ENCODE measurements around the gene SDK2. TPM values are rescaled to one million over a fixed set of nuclear protein-coding genes. Genes with fewer than 3 reads are reported as not detected.

Gene SDK2
- total and polyA plus RNA-seq, 8 donors: 0.04 to 0.31 (median 0.17) TPM

GRCh38 chr17:73645050-73645871 is 1.0 kb upstream of the SDK2 start:
- intact Hi-C loops (cut with DNase I): no loop called here
- FAIRE-seq (no peak), DNase-seq (peak in 2 of 6 donors; percentile 17 to 71), ATAC-seq (peak in 3 of 4 donors; percentile 66 to 75 (median 72))
- Histone ChIP-seq H3K27ac (no peak overlapping the region), H3K4me3 (peak overlapping the region in 3 of 4 donors; percentile 10 to 45 (median 26)), H3K4me1 (peaks cover 0 to 10% (median 7%) of the 10 kb centered on the region in 3 donors), H3K9me3 (no peaks in the 10 kb centered on the region), H3K27me3 (peaks cover 0 to 10% (median 2%) of the 10 kb centered on the region in 4 donors), H3K36me3 (no peaks in the 10 kb centered on the region)
- TF ChIP-seq CTCF (IDR thresholded peaks at IDR 0.05): no peak
- 3% methylated on average over 67 to 90 of the region's 90 CpGs for WGBS, 2 donors

- ATAC-seq: no peak
- Histone ChIP-seq H3K9me3 (no peaks in the 10 kb centered on the region), H3K27me3 (peaks cover 0 to 10% (median 2%) of the 10 kb centered on the region in 4 donors), H3K4me1 (peaks cover 0 to 10% (median 7%) of the 10 kb centered on the region in 3 donors), H3K4me3 (peak overlapping the region in 1 of 4 donors; percentile 45), H3K27ac (no peak overlapping the region), H3K36me3 (no peaks in the 10 kb centered on the region)
- no peak for DNase-seq
- TF ChIP-seq CTCF (IDR thresholded peaks at IDR 0.05): no peak
- intact Hi-C loops (cut with DNase I): no loop called here
- WGBS, 2 donors: 1% methylated on average over 12 to 13 of the region's 13 CpGs
- FAIRE-seq: no peak
These were observed 447 bp downstream of the SDK2 start for GRCh38 chr17:73643852-73644144.

- no peak for FAIRE-seq
- H3K4me3 ChIP-seq: peak overlapping the region in 2 of 4 donors; percentile 16 to 45
- peak in 3 of 4 donors; percentile 52 to 59 (median 58) for ATAC-seq
- DNase-seq: peak in 2 of 6 donors; percentile 65 to 80
- intact Hi-C loops (cut with DNase I): no loop called here
- H3K27ac ChIP-seq: no peak overlapping the region
- no peak for TF ChIP-seq CTCF (IDR thresholded peaks at IDR 0.05)
- H3K4me1 ChIP-seq: peaks cover 0 to 10% (median 7%) of the 10 kb centered on the region in 3 donors
- no peaks in the 10 kb centered on the region for H3K9me3 ChIP-seq
- no peaks in the 10 kb centered on the region for H3K36me3 ChIP-seq
- peaks cover 0 to 10% (median 2%) of the 10 kb centered on the region in 4 donors for H3K27me3 ChIP-seq
- WGBS, 2 donors: 2 to 3% methylated on average over 47 to 68 of the region's 68 CpGs
These were observed 1.0 kb downstream of the SDK2 start for GRCh38 chr17:73643001-73643851.

GRCh38 chr17:73642659-73643000 is 1.6 kb downstream of the SDK2 start:
- FAIRE-seq (no peak), ATAC-seq (no peak), DNase-seq (no peak)
- Histone ChIP-seq H3K4me1 (peaks cover 0 to 10% (median 7%) of the 10 kb centered on the region in 3 donors), H3K9me3 (no peaks in the 10 kb centered on the region), H3K4me3 (peak overlapping the region in 1 of 4 donors; percentile 45), H3K27ac (no peak overlapping the region), H3K36me3 (no peaks in the 10 kb centered on the region), H3K27me3 (peaks cover 0 to 10% (median 2%) of the 10 kb centered on the region in 4 donors)
- WGBS, 2 donors: 16 to 22% methylated on average over 11 of the region's 11 CpGs
- intact Hi-C loops (cut with DNase I): no loop called here
- TF ChIP-seq CTCF (IDR thresholded peaks at IDR 0.05): no peak
